C4-2B (cell line): ENCODE data around the gene INPP5B.
"Not testable (repeated sequence)": the region's sequence is repeated elsewhere in the genome, so short reads cannot be mapped to it uniquely, and the experiment has no call there.

Source experiments
- H3K27ac ChIP-seq: fragments of 450-650 bp; 2 replicates; pipeline ENCODE4 v1.5.1; 2017
- CTCF ChIP-seq: fragments of 450-650 bp; conservative IDR thresholded peaks from 2 replicates; pipeline ENCODE4 v1.5.1; 2017; ENCODE audit warnings: mild to moderate bottlenecking
- ZFX ChIP-seq: fragments of 450-650 bp; IDR thresholded peaks from 2 replicates; pipeline ENCODE4 v1.6.1; 2017

The INPP5B gene

GRCh38 chr1:37945743-37946702 lies 830 bp downstream of the INPP5B start:
- H3K27ac ChIP-seq: no peak overlapping the region
- no peak for TF ChIP-seq CTCF
- TF ChIP-seq ZFX: no peak

- no peak overlapping the region for H3K27ac ChIP-seq
- no peak for TF ChIP-seq CTCF
- no peak for TF ChIP-seq ZFX
Measured at GRCh38 chr1:37945251-37945650, 1.6 kb downstream of the INPP5B start.

- no peak overlapping the region for H3K27ac ChIP-seq
- TF ChIP-seq ZFX: no peak
- no peak for TF ChIP-seq CTCF
Measured at GRCh38 chr1:37944816-37945215, 2.0 kb downstream of the INPP5B start.

- no peak overlapping the region for H3K27ac ChIP-seq
- no peak for TF ChIP-seq CTCF
- no peak for TF ChIP-seq ZFX
Measured at GRCh38 chr1:37944086-37944763, 2.6 kb downstream of the INPP5B start.

GRCh38 chr1:37940299-37940947 lies 6.4 kb downstream of the INPP5B start:
- TF ChIP-seq ZFX (no peak), CTCF (no peak)
- H3K27ac ChIP-seq: peak overlapping the region; percentile 54

GRCh38 chr1:37936760-37937159 lies 10.1 kb downstream of the INPP5B start:
- not testable (repeated sequence) for H3K27ac ChIP-seq

- TF ChIP-seq CTCF (no peak), ZFX (no peak)
- peak overlapping the region; percentile 68 for H3K27ac ChIP-seq
Measured at GRCh38 chr1:37932759-37933158, 14.1 kb downstream of the INPP5B start.
